Measurements from ENCODE around the gene BMX.
A peak's percentile ranks its signal among the peaks of the same experiment; 100 is the strongest.

The BMX gene

DNA sequence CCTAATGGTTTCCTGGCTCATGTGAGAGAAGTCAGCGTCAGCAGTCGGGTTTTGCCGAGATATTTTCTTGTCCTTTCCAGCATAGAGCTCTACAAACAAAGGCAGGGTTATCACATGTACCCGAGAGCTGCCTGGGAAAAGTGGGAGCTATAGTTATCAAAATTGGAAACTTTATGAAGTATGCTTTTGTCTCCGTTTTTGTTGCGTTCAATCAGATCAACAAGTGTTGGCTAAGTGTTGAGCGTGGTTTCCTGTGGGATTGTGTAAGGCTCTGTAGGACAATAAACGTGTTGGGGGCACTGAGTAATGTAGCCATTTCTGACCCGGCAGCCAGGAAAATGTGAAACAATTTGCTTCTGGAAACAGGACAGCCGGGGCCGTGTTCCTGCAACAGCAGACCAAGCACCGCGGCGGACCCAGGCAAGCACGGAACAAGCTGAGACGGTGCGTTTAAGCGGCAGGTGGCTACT lies at the start of gene BMX:
Gene BMX, plus strand, starts transcription at position 311 of the 470 bp plus-strand sequence. CDS start 7,547 bp downstream, outside the sequence.
- no peak for DNase-seq (ENCODE audit: low read depth in 3 of 3, low spot score in 1 of 3)

DNA sequence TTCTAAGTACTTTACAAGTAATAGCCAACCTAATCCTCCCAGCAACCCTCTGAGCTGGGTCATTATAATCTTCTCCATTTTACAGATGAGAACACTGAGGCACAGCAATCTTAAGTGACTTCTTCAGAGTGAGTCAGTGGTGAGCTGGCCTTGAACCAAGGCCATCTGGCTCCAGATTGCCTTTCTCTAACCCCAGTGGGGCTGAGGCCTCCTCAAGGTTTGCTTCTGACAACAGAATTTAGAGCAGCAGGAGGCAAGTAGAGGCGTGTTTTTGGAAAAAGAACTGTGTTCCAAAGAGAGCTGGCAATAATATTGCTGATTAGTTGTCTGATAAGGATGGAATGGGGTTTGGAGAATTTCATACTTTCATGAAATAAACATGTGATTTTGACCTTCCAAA lies 48.7 kb upstream of the BMX start:
- DNase-seq (ENCODE audit: low read depth in 3 of 3, low spot score in 1 of 3) = no peak

DNA sequence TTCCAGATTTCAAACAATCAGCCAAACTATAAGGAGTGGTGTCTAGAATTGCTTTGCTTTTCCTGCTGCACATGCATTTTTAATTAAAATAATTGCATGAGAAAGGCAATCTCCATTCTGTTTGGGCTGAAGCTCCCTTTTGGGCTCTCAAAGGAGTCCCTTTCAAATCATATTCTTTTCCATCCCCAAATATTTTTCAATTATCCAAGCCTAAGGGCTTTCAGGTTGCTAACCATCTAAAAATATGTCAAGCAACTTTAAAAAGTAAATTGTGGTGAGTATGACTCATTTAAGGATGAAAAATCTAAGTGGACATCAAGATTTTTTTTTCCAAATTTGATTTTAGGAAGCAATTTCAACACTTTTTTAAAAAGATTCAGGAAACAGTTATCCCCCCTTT lies 35.9 kb upstream of the BMX start:
- DNase-seq (ENCODE audit: low read depth in 3 of 3, low spot score in 1 of 3) = no peak

DNA sequence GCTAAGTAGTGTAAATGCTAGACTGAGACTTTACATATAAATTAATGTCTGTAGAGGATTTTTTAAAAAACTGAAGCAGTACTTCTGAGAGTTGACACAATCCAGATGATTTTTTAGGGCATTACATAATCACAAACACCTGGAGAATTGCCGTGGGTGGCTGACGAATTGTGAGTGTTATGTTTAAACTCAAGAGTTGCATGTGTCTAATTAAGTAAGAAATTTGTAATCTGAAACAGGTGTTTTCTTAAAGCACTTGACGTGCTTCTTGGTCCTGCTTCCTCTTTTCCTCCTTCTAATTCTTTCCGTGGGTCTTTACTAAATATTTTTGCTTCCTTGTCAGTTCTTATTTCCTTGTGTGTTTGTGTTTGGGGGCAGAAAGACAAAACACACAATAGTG lies 35.3 kb upstream of the BMX start:
- DNase-seq (ENCODE audit: low read depth in 3 of 3, low spot score in 1 of 3) = no peak

DNA sequence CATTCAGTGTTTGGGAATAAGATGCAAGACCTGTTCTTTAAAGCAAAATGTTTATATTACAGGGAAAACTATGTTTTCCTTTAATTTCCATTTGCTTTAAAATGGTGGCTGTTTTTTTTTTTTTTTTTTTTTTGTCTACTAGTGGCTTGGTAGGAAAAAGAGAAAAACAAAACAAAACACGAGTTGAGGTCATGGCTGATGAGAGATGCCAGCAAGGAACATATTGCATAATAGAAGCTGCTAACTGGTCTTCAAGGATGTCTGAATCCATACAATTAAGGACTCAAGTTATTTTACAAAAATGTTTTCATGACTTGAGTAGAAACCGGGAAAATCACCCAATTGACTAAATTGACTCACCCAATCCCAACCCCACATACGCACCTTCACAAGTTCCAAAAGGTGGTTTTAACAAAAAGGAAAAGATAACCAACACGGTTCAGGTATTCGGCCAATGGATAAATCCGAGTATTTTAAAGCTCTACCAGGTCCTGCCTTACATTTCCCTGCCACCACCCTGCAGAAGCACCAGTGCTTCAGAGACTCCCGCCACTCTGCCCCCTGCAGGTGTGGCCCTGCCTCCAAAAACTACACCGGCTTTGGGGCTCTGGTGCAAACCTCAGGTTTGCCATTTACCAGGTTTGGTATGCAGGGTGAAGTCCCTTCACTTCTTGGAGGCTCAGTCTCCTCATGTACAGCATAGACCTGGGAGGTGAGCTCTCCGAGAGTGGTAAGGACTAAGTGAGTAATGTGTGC lies 34.5 kb upstream of the BMX start:
- no peak for DNase-seq (ENCODE audit: low read depth in 3 of 3, low spot score in 1 of 3)

DNA sequence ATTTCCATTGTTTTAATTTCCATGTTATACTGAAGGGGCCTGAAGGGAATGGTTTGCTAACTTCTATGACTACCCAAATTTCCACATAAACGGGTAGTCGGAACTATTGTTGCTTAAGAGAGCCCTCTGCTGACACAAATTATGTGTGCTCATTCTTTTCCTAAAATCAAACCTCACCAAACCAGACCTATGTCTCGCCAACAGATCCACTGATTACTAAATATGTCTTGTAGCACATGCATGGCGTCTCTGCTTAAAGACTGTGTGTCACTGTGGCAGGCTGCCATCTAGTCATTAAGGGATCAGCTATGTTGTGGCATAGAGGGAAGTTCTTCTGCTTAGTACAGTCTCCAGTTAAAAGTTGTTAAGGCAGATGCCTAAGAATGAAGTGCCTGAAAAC lies 32.6 kb upstream of the BMX start:
- DNase-seq (ENCODE audit: low read depth in 3 of 3, low spot score in 1 of 3) = no peak

DNA sequence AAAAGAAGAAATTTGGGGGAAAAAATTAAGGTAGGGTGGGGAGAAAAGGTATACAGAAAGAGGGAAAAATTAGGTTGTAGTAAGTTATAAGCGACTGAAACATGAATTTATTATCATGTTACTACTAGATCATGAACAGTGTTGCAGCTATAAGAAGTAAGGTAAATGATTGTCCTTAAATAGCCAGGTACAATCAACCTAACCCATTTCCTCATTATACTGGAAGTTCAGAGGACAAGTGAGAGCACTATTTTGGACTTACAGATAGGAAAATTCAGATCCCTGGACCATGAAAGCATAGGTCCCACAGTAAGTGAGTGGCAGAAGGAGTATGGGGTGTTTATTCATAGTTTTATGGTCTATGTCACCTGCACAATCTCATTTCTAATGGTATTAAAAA lies 31.0 kb upstream of the BMX start:
- no peak for DNase-seq (ENCODE audit: low read depth in 3 of 3, low spot score in 1 of 3)

DNA sequence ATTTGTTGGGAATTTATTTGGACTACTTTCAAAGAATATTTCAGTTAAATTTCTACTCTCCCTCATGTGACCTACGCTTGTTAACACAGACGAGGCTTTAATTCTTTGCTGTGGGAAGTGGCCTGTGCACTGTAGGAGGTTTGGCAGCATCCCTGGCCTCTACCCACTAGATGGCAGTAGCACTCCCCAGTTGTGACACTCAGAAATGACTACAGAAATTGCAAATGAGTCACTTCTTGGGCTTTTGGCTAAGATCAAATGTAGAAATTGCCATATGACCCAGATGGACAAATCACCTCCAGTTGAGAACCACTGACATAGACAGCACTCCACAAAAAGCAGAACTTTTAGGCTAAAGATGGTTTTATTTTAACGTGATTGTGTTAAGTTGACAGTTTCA lies 29.6 kb upstream of the BMX start:
- DNase-seq (ENCODE audit: low read depth in 3 of 3, low spot score in 1 of 3) = peak in 2 of 3 donors; percentile 2 to 17

DNA sequence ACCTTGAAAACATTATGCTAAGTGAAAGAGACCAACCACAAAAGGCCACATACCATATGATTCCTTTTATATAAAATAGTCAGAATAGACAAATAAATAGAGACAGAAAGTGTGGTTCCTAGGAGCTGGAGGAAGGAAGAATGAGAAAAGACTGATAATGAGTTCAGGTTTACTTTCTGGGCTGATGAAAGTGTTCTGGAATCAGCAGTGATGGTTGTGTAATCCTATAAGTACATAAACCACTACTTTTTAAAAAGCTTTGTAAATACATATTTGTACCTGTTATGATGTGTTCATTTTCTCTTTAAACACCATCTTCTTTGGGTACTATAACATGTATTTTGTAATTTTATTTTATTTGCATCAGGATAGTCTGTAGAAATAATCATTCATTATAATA lies 28.1 kb upstream of the BMX start:
- no peak for DNase-seq (ENCODE audit: low read depth in 3 of 3, low spot score in 1 of 3)

DNA sequence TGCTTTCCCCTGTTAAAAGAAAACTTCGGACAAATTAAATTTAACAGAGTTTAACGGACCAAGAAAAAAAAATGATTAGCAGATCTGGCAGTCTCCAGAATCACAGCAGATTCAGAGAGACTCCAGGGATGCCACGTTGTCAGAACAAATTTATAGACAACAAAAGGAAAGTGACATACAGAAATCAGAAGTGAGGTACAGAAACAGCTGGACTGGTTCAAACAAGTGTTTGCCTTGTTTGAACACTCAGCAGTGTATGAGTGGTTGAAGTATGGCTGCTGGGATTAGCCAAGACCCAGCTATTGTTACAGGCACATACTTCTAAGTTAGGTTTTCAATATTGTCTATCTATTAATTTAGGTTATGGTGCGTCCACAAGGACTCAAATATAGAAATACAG lies 26.6 kb upstream of the BMX start:
- no peak for DNase-seq (ENCODE audit: low read depth in 3 of 3, low spot score in 1 of 3)

DNA sequence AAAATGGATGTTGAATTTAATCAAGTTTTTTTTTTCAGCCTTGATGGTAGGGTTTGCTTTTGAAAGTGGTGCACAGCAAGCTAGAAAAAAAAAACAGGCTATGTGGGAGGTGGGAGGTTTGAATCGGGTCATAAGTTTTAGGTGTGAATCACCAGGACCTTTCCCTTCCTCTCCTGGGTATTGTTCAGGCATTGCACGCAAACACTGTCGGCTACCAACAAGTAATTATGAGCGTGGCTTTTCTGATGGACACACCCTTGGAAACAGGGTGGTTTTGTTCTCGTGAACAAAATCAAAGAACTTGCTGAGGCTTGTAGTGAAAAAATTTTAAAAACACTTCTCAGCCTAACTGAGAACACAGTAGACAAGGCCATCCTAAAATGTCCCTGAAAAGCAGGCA lies 25.6 kb upstream of the BMX start:
- no peak for DNase-seq (ENCODE audit: low read depth in 3 of 3, low spot score in 1 of 3)

DNA sequence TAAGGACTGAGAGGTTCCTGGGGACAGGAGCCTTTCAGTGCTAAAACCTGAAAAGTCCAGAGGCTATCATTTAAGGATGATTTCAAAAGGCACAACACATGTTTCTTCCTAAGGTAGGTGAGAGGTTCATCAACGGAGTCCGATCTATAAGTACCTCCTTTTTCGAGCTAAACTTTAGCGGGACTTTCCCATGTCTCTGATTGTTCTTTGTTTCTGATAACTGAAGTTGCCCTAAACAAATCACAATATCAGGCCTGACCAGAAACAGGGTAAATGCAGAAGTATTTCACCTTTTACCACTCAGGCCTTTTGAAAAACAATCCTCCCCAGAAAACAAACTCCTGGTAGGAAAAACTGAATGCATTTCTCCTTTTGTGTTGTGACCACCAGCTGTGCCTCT lies 25.1 kb upstream of the BMX start:
- no peak for DNase-seq (ENCODE audit: low read depth in 3 of 3, low spot score in 1 of 3)

DNA sequence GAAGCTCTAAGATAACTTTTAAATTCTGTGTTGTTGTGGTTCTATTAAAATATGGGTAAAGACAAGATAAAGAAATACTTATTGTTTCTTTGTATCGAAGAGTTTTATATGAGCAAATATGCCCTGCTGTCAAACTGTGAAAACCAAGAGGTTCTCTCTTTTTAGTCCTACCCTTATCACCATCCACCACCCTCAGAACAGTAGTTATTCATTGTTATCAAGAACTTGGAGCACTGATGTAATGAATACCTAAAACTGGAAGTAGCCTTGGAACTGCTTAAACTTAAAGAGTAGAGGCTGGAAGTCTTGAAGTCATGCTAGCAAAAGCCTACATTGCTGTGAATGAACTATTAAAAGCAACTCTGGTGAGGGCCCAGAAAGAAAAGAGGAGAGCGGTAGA lies 16.7 kb upstream of the BMX start:
- DNase-seq (ENCODE audit: low read depth in 3 of 3, low spot score in 1 of 3) = no peak

DNA sequence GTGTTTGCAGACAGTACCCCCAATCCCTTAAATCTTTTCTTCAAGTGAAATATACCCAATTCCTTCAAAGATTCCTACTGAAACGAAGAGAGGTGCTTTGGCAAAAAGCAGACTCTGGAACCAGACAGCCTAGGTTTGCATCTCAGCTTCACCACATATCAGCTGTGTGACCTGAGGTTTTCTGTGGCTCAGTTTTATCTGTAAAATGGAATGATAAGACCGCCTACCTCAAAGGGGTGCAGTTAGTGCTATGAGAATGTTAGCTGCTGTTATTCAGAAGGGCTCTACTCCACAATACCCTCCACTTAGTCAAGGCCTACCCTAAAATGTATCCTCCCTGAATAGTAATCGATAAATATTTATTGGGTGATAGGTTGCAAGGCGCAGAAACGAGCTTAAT lies 8.1 kb upstream of the BMX start:
- DNase-seq (ENCODE audit: low read depth in 3 of 3, low spot score in 1 of 3) = no peak

DNA sequence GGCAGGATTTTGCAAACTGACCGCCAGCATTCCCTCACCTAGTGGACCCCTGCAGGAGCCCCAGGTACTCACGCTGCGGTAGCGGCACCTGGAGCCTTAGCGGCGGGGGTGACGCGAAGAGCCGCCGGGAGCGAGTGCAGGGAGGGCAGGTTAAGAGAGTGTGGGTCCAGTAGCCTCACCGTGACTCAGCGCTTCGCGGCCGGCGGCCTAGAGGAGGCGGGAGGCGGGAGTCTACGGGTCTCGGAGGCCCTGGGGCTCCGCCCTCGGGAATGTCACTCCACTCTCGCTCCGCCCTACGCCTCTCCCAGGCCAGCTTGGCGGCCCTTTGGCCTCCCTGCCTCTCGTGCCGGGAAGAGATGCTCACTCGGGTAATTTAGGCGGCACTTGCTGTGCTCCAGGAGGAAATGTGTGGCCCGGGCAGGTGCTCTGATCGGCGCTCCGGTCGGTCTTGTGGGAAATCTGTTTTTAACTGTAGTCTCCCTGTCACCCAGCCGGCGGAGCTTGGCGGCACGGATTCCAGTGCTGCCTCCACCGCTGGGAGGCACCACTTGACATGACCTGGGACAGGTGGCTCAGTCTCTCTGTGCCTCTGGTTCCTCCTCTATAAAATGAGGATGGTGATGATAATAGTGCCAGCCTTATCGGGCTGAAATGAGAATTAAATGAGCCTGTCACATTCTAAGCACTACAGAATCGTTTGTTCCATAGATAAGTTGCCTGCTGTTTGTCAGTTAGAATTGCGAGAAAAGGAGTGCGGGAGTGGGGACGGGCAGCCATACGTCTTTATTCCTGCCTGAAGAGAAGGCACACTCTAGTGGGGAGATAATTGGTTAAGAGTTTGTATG lies 7.3 kb upstream of the BMX start, which contains the start of gene PIR:
Gene PIR, minus strand, starts transcription at position 216 of the 845 bp plus-strand sequence. CDS start 2,076 bp downstream, outside the sequence.
- DNase-seq (ENCODE audit: low read depth in 3 of 3, low spot score in 1 of 3) = peak in 2 of 3 donors; percentile 3 to 24

DNA sequence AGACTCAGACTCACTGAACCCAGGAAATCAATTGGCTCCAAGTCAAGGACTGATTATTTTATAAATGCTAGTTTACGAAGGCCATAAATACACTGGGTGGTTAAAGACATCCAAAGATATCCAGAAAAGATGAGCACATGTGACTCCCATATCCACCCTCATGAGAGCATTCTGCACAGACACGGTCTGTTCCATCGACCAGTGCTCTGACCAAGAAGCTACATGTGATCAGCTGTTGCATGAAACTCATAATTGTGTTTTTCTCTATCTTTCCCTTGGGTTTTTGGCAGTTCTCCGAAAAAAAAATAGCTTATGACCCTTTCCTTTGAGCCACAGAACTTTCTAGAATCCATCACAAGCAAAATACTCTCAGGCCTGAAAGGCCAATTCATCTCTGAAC lies 4.8 kb upstream of the BMX start:
- no peak for DNase-seq (ENCODE audit: low read depth in 3 of 3, low spot score in 1 of 3)

DNA sequence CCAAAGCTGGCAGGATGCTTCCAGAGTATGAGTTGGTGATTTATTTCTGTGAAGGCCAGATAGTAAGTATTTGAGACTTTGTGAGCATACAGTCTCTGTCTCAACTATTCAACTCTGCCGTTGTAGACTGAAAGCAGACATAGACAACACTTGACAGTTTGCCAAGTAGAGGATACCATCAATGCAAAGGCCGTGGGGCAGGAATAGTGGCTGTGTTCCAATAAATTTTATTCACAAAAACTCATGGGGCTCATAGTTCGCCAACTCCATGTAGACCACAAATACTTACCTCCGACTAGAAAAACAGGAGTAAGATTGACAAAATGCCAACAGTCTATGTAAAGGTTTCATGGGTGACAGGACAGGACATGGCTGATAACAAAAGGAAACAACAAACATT lies 3.8 kb upstream of the BMX start:
- no peak for DNase-seq (ENCODE audit: low read depth in 3 of 3, low spot score in 1 of 3)

DNA sequence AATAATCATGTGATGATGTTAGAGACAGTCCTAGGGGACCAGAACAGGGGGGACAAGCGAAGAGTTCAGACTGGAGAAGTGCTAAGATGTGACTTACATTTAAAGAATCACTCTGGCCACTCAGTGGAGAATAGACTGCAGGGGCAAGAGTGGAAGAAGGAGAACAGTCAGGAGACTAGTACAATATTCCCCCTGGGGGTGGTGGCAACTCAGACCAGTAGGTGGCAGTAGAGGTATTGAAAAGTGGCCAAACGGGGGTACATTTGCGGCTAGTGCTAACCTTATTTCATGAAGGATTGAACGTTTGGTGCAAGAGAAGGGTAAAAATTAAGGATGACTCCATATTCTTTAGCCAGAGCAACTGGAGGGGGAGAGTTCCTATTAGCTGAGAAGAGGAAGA lies 2.7 kb upstream of the BMX start:
- peak; percentile 2 to 15 (median 12) for DNase-seq (ENCODE audit: low read depth in 3 of 3, low spot score in 1 of 3)

DNA sequence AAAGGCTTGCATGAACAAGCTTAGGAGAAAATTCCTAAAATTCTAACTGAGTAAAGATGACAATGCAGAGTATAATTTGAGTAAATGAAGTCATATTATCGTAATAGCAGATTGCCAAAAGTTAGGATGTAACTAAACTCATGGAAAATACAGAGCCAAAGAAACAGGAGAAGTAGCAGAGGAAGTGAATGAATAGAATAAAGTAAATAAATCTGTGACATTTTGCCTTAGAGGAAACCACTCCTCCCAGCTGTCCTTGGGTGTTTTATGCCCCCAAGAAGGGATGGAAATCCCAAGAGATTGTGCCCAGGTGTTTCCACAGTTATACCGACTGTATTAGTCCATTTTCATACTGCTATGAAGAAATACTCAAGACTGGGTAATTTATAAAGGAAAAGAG lies 1.9 kb upstream of the BMX start:
- no peak for DNase-seq (ENCODE audit: low read depth in 3 of 3, low spot score in 1 of 3)

DNA sequence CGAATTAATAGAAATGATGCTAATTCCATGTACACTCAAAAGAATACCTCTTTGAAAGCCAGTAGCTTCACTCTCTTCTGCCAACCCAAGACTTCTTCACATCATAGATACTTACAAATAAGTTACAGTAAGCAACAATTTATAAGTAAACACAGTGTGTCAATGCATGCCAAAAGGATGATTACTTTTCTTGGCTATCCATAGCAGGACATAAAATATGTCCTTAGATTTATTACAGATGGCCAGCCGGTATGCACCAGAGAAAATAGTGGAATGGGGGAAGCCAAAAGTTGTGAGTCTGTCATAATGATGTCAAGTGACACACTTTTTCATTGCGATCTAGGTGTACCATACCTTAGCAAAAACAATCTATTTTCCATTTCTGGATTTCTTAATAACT lies 631 bp upstream of the BMX start:
- no peak for DNase-seq (ENCODE audit: low read depth in 3 of 3, low spot score in 1 of 3)

DNA sequence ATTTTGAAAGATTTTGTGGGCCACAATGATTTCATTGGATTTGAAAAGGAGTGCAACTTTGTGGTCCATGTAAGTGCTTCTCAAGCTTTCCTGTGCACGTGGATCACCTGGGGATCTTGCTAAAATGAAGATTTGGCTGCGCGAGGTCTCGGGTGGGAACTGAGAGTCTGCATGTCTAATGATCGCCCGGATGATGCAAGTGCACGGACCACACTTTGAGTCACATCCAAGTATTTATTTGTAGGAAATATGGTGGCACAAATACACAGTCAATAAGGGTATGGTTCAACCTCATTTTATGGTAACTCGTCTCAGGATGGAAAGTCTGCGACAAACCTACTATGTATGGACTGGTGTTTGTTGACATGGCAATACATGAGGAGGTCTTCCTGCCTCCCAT lies 899 bp downstream of the BMX start:
- DNase-seq (ENCODE audit: low read depth in 3 of 3, low spot score in 1 of 3) = no peak

DNA sequence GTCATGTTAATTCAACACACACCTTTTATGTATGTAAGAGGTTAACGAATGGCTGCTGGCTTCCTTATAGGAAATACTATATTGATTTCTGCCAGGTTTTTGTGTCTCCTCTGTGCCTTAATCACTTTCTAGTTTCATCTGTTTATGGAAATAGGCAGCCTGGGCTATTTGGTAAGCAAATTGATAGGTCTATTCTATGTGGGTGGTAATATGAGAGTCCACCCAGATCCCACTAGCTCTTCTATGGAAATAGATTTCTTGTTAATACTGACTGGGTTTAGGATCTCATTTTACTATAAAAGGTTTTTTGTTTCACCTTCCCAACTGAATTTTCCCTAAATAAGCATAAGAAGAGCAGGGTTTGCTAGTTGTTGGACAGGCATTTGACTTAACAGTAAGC lies 4.1 kb downstream of the BMX start:
- DNase-seq (ENCODE audit: low read depth in 3 of 3, low spot score in 1 of 3) = no peak
